Thyroid gland (tissue), 4 donors: Measurements from ENCODE around the gene BRD4. TPM values are rescaled to one million over a fixed set of nuclear protein-coding genes. Genes with fewer than 3 reads are reported as not detected.
A peak's percentile ranks its signal among the peaks of the same experiment; 100 is the strongest.

Source experiments
- DNase-seq, 2 donors: peaks; one replicate each; pipeline ENCODE4 v3.0.0-alpha.2; 2019
- H3K27ac ChIP-seq, 3 donors: fragments of 200-600 bp; sonication (generic); 1 replicate in 2 of 3; 2 replicates in 1 of 3; pipeline ENCODE4 v1.5.1; 2016 to 2019; ENCODE audit warnings: mild to moderate bottlenecking in 1 of 3, moderate library complexity in 1 of 3
- H3K27me3 ChIP-seq: fragments of 200-600 bp; sonication (generic); one replicate; pipeline ENCODE4 v1.5.1; 2019
- H3K36me3 ChIP-seq, 2 donors: fragments of 200-600 bp; sonication (generic); one replicate each; pipeline ENCODE4 v1.5.1; 2016 to 2019
- H3K4me1 ChIP-seq, 2 donors: fragments of 200-600 bp; sonication (generic); one replicate each; pipeline ENCODE4 v1.5.1; 2017 to 2019
- H3K4me3 ChIP-seq, 3 donors: fragments of 200-600 bp; sonication (generic); replicated peaks in 1 of 3; 1 replicate in 2 of 3; 2 replicates in 1 of 3; pipeline ENCODE4 v1.5.1; 2016; ENCODE audit warnings: mild to moderate bottlenecking in 1 of 3
- H3K9me3 ChIP-seq: fragments of 200-600 bp; sonication (generic); one replicate; pipeline ENCODE4 v1.5.1; 2017
- POLR2A ChIP-seq, 2 donors: fragments of 450-650 bp; IDR thresholded peaks; one replicate each; pipeline ENCODE4 v1.6.1; 2017; ENCODE audit warnings: antibody characterized with exemption in 2 of 2, mild to moderate bottlenecking in 2 of 2, moderate library complexity in 1 of 2
- WGBS, 2 donors: methylation state at CpG; one replicate each; pipeline ENCODE4 v1.1.5; 2017; 5-methylcytosine and 5-hydroxymethylcytosine counted together
- intact Hi-C: fragments of 100-400 bp; cut with DNase I; formaldehyde crosslinking; loops from one replicate; pipeline ENCODE4 v1.15.1; 2023
- total RNA-seq, 4 donors: library from RNA; depleted of rRNA; stranded (reverse); fragments of >200 nt; gene quantifications; one replicate each; pipeline ENCODE4 v1.2.3, GENCODE V29; 2016
- TF ChIP-seq, protein P1 (sequence below), 6 experiments: fragments of 200-600 bp in 3 of 6; fragments of 450-650 bp in 3 of 6; sonication (generic) in 3 of 6; IDR thresholded peaks; one replicate each; pipeline ENCODE4 v1.5.1; 2016 to 2019; ENCODE audit warnings: antibody characterized with exemption in 6 of 6, mild to moderate bottlenecking in 2 of 6, inconsistent platforms in 1 of 6, moderate library complexity in 1 of 6

BRD4 gene
- total RNA-seq, 4 donors from 2014 or later, result 20.8 to 78.1 (median 32.4) TPM

DNA sequence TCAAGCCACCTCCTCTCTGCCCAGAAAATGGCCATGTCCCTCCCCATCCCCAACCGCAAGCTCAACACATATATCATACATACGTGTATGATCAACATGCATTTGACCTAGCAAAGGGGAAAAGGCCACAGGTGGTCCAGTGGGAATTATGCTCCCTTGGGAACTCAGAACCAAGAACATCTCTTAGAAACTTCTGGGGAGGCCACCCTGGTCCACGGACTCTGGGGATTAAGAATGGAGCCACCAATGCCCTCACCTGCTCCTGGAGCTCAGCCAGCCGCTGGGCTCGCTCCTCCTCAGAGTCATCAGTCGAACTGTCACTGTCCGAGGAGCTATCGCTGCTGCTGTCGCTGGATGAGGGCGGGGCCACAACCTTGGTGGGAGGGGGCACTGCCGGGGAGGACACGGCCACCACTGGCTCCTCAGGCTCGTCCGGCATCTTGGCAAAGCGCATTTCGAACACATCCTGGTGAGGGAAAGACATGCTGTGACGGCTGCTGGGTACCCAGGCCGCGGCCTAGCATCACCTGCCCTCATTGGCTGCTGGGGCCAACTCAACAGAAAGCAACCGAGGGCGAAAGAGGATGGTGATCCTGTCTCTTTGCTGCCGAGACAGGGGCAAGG lies 75.5 kb downstream of the BRD4 start:
- intact Hi-C loops, result no loop called here
- TF ChIP-seq POLR2A (IDR thresholded peaks at IDR 0.05), result no peak
- TF ChIP-seq, protein P1, sequence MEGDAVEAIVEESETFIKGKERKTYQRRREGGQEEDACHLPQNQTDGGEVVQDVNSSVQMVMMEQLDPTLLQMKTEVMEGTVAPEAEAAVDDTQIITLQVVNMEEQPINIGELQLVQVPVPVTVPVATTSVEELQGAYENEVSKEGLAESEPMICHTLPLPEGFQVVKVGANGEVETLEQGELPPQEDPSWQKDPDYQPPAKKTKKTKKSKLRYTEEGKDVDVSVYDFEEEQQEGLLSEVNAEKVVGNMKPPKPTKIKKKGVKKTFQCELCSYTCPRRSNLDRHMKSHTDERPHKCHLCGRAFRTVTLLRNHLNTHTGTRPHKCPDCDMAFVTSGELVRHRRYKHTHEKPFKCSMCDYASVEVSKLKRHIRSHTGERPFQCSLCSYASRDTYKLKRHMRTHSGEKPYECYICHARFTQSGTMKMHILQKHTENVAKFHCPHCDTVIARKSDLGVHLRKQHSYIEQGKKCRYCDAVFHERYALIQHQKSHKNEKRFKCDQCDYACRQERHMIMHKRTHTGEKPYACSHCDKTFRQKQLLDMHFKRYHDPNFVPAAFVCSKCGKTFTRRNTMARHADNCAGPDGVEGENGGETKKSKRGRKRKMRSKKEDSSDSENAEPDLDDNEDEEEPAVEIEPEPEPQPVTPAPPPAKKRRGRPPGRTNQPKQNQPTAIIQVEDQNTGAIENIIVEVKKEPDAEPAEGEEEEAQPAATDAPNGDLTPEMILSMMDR (IDR thresholded peaks at IDR 0.05), result no peak
- H3K27ac ChIP-seq, result no peak overlapping the region
- peaks cover 78 to 86% of the 10 kb centered on the region in 2 donors for H3K36me3 ChIP-seq
- H3K27me3 ChIP-seq, result no peaks in the 10 kb centered on the region
- no peak overlapping the region for H3K4me3 ChIP-seq
- WGBS, 2 donors, result 95 to 96% methylated on average over 8 to 19 of the region's 22 CpGs
- H3K4me1 ChIP-seq, result peaks cover 11 to 40% of the 10 kb centered on the region in 2 donors
- no peaks in the 10 kb centered on the region for H3K9me3 ChIP-seq
- no peak for DNase-seq

DNA sequence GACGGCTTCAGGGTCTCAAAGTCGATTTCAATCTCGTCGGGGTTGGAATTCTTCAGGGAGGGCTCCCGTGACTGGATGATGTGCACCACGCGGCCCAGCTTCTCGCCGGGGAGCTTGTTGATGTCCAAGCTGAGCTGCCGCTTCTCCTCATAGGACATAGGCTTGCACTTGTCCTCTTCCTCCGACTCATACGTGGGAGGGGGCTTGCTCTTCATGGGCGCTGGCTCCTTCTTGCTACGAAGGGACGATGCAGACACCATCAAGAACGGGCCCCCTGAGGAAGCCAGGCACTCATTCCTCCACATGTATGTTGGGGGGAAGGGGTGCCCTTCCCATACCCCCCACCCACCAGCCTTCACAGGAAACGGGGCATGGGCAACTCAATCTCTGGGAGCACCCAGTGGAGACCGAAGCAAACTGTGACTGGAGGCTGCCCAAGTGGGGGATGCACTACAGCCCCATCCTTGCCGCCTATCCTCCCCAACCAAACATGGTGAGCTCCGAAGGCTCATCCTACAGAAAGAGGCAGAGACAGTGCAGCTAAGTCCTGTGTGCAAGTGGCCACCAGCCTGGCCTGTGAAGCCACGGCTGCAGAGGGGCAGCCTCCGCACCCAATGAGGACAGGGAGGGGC lies 76.9 kb downstream of the BRD4 start:
- no peak for TF ChIP-seq POLR2A (IDR thresholded peaks at IDR 0.05)
- TF ChIP-seq, protein P1 (IDR thresholded peaks at IDR 0.05), result no peak
- Histone ChIP-seq H3K36me3 (peaks cover 79 to 81% of the 10 kb centered on the region in 2 donors), H3K4me1 (peaks cover 7 to 43% of the 10 kb centered on the region in 2 donors), H3K27ac (no peak overlapping the region), H3K27me3 (no peaks in the 10 kb centered on the region), H3K4me3 (no peak overlapping the region), H3K9me3 (no peaks in the 10 kb centered on the region)
- WGBS, 2 donors, result 89 to 94% methylated on average over 19 to 22 of the region's 22 CpGs
- intact Hi-C loops, result no loop called here
- DNase-seq, result no peak

DNA sequence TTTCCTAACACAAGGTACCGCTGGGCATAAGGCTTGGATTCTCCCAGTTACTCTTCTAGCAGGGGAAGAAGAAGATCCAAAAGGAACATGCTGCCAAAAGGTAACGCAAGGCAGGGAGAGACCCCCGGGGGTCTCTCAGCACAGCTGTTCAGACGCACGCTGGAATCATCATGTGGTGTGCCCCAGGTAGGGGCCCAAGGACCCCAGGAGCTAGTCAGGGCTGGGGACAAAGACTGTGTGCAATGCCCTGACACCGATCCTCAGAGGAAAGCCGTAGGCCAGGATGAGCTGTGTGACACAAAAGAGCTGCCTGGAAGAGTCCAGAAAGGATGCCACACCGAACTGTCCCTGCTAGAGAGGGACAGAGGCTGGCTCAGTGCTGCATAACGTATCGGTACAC lies 77.8 kb downstream of the BRD4 start:
- H3K27ac ChIP-seq, result no peak overlapping the region
- TF ChIP-seq, protein P1 (IDR thresholded peaks at IDR 0.05), result no peak
- TF ChIP-seq POLR2A (IDR thresholded peaks at IDR 0.05), result no peak
- no peaks in the 10 kb centered on the region for H3K9me3 ChIP-seq
- DNase-seq, result no peak
- H3K36me3 ChIP-seq, result peaks cover 73 to 77% of the 10 kb centered on the region in 2 donors
- peaks cover 0 to 43% of the 10 kb centered on the region in 2 donors for H3K4me1 ChIP-seq
- no peaks in the 10 kb centered on the region for H3K27me3 ChIP-seq
- H3K4me3 ChIP-seq, result no peak overlapping the region
- 96% methylated on average over 10 of the region's 10 CpGs for WGBS, 2 donors
- intact Hi-C loops, result no loop called here

DNA sequence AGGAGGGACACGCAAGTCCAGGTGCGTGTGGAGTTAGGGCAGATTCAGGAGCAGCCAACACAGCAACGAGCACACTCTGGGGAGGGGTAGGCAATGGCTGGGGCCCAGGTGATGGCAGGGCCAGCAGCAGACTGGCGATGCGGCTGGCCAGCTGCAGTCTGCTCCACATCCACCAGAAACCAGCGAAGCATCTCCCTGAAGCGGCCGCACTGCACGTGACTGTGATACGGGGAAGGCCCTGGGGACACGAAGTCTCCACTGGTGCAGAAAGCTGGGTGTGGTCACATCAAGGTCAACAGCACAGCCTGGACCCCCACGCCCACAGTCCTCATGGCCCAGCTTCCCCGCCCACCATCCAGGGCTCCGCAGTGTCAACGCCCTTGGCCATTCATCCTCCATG lies 78.8 kb downstream of the BRD4 start:
- intact Hi-C loops, result no loop called here
- no peak overlapping the region for H3K4me3 ChIP-seq
- H3K27ac ChIP-seq, result peak overlapping the region in 1 of 3 donors; percentile 76
- H3K4me1 ChIP-seq, result peaks cover 0 to 49% of the 10 kb centered on the region in 2 donors
- peaks cover 64 to 68% of the 10 kb centered on the region in 2 donors for H3K36me3 ChIP-seq
- no peaks in the 10 kb centered on the region for H3K27me3 ChIP-seq
- WGBS, 2 donors, result 82 to 91% methylated on average over 6 to 15 of the region's 15 CpGs
- no peak for DNase-seq
- TF ChIP-seq, protein P1 (IDR thresholded peaks at IDR 0.05), result no peak
- no peak for TF ChIP-seq POLR2A (IDR thresholded peaks at IDR 0.05)
- H3K9me3 ChIP-seq, result no peaks in the 10 kb centered on the region

DNA sequence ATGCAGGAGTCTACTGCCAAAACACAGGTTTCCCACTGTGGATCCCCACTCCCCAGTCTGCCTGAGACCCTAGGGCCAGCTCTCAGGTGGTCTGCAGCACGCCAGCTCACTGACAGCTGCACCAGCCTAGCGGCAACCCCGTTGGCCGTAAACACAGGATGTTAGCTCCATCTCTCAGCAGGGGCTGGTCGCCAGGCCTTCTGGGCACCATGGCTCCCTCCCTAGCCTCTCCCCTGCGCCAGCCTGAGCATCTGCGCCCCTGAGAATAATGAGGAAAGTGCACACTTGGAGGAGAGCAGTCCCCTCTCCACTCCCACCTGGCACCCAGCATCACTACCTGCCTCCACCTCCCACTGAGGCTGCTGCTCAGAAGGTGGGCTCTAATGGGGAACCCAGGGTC lies 79.3 kb downstream of the BRD4 start:
- TF ChIP-seq POLR2A (IDR thresholded peaks at IDR 0.05), result no peak
- TF ChIP-seq, protein P1 (IDR thresholded peaks at IDR 0.05), result no peak
- Histone ChIP-seq H3K9me3 (no peaks in the 10 kb centered on the region), H3K27ac (peak overlapping the region in 2 of 3 donors; percentile 49 to 76), H3K4me3 (no peak overlapping the region), H3K27me3 (no peaks in the 10 kb centered on the region), H3K4me1 (peaks cover 2 to 52% of the 10 kb centered on the region in 2 donors), H3K36me3 (peaks cover 63 to 64% of the 10 kb centered on the region in 2 donors)
- 89 to 95% methylated on average over 3 to 7 of the region's 7 CpGs for WGBS, 2 donors
- intact Hi-C loops, result no loop called here
- no peak for DNase-seq
